SK-N-MC (cell line): ENCODE data around the gene CRY1.

Experiments
- EZH2 ChIP-seq: fragments of 200-600 bp; sonication (generic); IDR thresholded peaks from one replicate; pipeline ENCODE4 v1.6.1; 2017; ENCODE audit warnings: antibody characterized with exemption
- POLR2AphosphoS5 ChIP-seq: IDR thresholded peaks from 2 replicates; pipeline ENCODE4 v1.6.1; 2012; ENCODE audit warnings: mild to moderate bottlenecking, low read depth, low read length, borderline replicate concordance

GRCh38 chr12:107031061-107031460 lies 62.3 kb downstream of the CRY1 start:
- TF ChIP-seq EZH2 (no peak), POLR2AphosphoS5 (no peak)
